Fibroblast of skin of right quadriceps (primary cell): ENCODE measurements around the gene HSD17B7.
"Not testable (repeated sequence)": the region's sequence is repeated elsewhere in the genome, so short reads cannot be mapped to it uniquely, and the experiment has no call there.

Experiments
- DNase-seq: peaks from one replicate; pipeline ENCODE4 v3.0.0-alpha.2; 2013

HSD17B7 gene, protein sequence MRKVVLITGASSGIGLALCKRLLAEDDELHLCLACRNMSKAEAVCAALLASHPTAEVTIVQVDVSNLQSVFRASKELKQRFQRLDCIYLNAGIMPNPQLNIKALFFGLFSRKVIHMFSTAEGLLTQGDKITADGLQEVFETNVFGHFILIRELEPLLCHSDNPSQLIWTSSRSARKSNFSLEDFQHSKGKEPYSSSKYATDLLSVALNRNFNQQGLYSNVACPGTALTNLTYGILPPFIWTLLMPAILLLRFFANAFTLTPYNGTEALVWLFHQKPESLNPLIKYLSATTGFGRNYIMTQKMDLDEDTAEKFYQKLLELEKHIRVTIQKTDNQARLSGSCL

DNA sequence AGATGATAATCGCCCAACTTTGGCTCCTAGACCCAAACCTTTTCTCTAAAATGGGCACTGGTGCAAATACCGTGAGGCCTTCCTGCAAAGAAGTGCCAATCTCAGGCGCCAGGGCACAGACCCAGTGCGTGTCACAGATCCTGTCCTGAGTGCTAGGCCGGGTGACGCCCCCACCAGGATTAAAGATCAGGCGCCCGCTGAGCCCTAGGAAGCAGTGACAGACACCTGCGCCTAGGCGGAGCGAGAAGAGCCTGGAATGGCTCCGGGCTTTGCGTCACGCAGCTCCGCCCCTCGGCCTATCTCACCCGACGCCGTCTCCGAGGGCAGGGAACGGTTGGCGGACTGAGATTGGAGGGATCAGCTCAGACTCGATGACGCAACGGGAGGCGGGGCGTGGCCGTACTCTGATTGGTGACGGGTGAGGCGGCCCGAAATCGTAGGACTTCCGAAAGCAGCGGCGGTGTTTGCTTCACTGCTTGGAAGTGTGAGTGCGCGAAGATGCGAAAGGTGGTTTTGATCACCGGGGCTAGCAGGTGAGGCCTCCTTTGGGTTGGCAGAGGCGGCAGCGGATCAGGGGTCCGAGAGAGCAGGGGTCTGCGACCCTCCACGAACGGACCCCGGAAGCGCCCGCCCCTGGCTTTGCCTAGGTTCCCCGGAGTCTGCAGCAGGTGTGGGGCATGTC, at the start of gene HSD17B7:
TSS of gene HSD17B7 (plus strand) at position 400 of the 682 bp plus-strand sequence. CDS start at position 499, 99 bp downstream.
- DNase-seq = peak; percentile 55

DNA sequence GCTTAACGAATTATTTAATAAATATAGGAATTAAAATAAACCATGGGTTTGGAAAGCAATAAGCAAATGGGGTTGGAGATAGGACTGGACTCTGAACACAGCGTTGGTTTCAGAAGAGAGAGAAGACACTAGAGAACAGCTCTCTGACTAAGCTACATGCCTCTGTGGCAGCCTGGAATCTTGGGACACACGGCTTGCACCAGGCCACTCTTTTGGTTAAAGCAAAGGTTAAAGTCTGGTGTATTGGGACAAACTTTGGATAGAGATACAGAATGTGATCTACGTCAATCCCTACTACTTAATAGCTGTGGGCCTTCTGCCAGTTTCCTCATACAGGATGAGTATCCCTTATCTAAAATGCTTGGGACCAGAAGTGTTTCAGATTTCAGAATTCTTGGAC, 49.7 kb upstream of the HSD17B7 start:
- no peak for DNase-seq

DNA sequence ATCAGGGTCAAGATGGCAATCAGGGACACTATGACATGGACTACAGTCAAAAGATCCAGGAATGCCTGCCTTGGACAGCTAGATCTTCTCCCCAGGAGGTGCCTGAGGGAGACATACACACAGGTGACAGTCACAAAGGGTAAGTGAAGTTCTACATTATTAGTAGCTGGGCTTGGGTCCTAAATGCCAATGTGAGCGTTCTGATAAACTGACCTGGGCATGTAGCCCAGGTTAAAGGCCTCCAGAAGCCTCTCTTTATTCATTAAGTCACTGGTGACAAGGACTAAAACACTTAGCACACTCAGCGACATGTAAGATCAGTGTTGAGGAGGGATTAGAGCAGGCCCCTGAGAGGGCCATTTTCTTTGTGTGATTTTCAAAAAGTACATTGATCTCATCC, 48.9 kb upstream of the HSD17B7 start:
- DNase-seq = no peak

DNA sequence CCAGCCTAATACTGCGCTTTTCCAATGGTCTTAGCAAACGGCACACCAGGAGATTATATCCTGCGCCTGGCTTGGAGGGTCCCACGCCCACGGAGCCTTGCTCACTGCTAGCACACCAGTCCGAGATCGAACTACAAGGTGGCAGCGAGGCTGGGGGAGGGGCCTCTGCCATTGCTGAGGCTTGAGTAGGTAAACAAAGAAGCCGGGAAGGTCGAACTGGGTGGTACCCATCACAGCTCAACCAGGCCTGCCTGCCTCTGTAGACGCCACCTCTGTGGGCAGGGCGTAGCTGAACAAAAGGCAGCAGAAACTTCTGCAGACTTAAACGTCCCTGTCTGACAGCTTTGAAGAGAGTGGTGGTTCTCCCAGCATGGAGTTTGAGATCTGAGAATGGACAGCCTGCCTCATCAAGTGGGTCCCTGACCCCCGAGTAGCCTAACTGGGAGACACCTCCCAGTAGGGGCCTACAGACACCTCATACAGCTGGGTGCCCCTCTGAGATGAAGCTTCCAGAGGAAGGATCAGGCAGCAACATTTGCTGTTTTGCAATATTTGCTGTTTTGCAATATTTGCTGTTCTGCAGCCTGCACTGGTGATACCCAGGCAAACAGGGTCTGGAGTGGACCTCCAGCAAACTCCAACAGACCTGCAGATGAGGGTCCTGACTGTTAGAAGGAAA, 44.1 kb upstream of the HSD17B7 start:
- DNase-seq = not testable (repeated sequence)

DNA sequence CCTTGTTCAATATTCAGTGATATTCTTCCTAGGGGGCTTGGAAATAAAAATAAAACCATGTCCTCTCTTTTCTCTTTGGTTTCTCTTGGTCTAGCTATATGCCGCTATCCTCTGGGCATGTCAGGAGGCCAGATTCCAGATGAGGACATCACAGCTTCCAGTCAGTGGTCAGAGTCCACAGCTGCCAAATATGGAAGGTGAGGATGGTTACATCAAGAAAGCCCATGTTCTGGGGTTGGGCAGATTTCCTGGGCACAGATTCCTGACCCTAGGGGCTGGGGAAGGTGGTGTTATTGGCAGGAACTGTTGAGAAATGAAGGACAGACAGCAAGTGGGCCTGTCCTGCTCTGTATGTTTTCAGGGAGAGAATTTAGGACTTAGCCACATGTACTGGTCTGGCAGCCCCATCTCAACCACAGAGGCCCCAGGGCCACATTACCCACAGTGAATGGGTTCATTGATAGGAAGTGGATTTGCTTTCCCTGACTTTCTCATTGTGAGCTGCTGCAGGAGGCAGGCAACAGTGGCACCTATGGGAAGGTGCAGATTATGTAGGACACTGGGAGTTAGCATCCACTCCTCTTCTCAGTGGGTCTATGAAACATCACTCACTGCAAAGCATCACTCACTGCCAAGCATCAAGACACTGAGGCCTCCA, 37.4 kb upstream of the HSD17B7 start:
- no peak for DNase-seq

DNA sequence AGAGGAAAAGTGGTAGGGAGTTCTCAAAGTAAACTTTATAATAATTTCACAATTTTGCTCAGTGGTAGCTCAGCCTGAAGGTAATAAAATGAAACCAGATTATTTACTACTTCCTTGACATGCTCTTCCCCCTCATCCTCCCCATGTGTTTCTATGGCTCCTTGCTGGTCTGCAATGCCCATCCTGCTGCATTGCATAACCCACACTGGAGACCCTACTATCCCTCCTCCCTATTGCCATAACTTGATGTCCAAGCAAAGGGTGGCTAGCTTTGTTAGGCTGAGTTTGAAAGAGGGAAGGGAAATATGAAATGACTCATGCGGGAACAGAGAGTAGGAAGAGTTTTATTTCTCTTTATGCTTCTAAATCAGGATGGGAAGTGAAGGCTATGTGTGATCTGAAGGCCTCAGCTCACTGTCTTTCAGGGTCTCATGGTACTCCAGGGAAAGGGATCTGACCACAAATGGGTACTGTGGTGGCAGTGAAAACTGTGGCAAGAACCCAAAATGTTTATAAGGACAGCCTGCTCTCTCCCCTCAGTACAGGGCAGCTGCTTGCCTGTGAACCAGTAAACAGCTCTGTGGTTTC, 36.4 kb upstream of the HSD17B7 start:
- DNase-seq = peak; percentile 51

DNA sequence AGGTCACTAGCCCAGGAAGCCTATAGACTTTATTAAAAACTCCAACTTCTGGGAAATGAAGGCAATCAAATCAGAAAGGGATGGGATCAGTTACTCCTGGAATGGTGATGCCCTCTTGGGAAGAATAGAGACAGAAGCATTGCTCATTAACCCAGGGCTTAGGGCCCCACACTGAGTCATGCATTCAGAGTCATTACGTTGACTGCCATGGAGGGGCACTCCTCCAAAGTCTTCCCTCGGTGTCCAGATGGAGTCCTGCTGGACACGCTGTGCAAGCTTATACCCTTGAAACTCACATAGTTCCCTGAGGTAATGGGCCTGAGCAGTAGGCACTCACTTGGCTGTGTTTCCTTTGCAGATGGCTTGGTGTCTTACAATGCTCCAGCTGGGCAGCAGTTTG, 35.2 kb upstream of the HSD17B7 start:
- DNase-seq = no peak

DNA sequence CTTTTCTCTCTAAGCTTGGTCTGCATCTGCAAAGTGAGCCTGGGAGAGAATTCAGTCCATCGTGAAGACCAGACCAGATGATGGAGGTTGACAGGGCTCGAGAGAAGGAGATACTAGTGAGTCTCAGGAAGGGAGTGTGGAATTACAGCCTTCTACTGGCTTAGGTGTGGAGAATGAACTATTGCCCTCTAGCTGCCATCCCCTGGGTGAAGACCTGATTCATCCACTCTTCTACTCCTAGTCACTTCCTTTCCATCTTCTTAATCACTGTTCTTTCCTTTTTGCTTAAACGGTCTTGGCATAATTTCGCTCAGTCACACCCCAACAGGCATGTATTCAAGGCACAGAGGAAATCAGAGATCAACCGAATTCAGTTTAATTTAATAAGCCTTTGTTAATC, 34.0 kb upstream of the HSD17B7 start:
- peak; percentile 18 for DNase-seq

DNA sequence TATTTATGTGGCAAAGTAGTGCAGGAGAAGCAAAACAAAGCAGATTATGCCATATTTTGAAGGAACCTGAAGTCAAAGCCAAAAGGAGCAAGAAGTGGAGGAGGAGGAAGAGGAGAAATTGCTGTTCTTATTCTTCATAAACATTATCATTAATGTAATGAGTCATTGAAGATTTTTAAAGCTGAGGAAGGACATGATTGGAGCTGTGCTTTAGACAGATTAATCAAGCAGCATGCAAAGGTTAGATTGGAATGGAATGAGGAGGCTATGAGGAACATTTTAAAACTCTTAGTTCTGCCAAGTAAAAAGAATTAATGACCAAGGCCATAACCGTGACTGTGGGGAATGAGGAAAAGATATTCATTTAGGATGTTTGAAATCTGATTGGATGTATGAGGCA, 33.0 kb upstream of the HSD17B7 start:
- peak; percentile 6 for DNase-seq

DNA sequence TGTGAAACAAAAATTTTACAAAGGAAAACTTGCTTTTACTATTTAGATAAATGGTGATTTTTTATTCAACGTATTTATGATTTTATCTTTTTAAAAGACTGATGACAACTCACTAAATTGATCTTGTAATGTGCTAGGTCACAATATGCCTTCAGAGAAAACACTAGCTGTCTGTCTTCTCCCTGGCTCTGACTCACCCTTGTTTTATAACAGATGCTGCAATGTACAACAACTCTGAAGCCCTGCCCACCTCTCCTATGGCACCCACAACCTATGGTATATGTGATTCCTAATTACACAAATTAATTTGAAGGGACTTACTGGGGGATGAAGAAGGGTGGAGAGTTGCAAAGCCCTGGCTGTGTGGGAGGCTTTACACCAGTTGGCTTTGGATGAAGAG, 24.7 kb upstream of the HSD17B7 start:
- DNase-seq = no peak

DNA sequence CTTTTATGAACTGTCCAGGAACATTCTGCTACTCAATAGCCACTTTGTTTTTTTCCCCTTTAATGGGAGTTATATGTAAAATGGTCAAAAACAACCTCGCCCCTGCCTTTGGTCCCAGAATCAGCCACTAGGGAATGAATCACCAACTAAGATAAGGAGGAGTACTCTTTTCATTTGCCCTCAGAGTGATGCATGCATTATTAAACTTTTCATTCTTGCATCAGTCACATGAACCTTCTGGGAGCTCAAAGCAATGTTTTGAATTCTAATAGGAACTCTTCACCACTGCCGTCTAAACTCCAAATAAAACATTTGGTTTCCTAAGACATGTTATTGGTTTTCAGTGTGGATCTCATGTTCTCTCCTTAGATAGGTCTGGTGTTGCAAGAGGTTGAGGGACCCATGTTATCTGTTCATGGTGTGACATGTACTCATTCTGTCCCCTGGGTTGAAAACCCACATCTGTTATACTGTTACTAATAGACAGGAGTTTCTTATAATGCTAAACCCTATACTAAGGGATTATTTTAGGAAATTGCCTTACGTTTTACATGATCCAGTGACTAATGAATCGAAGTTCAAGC, 17.8 kb upstream of the HSD17B7 start:
- peak; percentile 12 for DNase-seq

DNA sequence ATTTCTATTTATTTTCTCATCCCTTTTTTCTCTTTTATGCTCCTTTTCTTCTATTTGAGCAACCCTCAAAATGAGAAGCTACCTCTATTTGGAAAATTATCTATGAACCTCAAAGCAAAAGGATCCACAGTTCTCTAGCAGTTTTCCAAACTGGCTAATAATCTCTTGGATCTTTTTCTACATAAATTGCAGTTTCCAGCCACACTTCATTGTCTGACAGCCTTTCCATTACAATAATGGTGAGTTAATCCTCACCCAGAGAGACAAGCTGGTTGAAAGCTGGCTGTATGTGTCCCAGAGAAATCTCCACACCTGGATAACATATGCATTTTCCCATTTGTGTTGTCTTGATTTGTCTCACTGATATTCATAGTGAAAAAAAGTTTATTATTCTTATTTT, 16.5 kb upstream of the HSD17B7 start:
- no peak for DNase-seq

DNA sequence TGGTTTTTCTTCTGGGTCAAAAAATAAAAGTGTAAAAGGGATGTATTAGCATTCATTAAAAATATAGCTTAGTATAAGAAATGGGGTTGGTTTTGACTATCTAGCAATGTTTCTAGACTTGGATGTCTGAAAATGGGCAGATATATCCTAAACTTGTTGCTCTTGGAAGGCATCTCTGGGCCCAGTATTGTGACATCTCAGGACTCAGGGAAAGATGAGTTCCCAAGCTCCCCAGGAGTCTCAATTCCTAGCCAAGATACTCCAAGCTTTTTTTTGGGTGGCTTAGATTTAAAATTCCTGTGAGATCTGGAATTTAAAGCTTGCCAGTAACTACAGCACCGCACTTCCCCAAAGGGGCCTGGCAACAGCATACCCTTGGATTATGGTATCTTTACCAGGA, 11.5 kb upstream of the HSD17B7 start:
- DNase-seq = no peak

DNA sequence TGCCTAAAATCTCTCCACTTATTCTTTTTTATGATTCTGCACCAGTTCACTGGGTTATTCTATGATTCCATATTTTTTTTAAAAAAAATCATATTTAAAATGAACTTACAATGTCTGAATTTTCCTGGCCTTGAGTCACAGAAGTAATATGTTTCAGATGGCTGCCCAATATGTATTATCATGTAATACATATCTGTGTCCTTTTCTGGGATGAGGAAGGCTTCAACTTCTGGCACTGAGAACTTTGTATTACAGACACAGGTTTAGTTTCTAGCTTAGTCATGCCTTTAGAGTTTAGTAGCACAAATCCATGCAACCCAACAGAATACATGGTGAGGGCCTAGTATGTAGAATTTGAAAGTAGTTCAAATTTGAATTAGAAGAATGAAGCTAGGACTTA, 7.8 kb upstream of the HSD17B7 start:
- no peak for DNase-seq

DNA sequence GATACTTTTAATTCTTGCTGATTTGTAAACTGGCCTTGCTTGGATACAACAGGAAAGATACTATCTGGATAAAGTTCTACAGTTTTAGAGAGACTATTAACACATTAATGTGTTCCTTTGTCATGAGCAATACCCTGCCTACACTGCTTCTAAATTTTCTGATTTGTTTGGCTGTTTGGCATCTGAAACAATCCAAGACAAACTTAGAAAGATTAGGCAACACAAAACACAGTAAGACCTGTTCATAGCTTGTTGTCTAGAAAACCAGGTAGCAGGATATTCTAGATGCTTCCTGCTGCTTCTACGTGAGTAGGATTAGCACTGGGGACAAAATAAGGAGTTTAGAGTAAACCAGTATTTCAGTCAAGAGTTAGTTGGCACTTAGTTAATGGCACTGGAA, 5.6 kb upstream of the HSD17B7 start:
- not testable (repeated sequence) for DNase-seq

DNA sequence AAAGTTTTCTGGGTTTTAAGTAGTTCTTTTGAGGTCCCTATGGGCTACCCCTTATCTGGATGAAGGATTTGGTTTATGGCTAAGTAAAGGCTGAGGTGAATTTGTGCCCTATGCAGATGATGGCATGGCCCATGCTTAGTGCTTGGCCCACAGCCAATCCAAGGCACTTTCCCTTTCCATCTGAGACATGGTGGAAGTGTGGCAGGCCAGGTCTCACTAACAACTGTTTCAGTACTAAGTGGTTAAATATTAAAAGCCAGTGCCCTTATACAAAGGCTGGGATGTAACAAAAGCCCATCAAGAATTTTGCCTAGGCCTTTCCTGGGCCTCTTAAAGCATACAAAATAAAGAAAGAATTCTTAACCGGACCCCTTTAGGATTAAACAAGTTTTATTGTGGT, 1.7 kb upstream of the HSD17B7 start:
- not testable (repeated sequence) for DNase-seq

DNA sequence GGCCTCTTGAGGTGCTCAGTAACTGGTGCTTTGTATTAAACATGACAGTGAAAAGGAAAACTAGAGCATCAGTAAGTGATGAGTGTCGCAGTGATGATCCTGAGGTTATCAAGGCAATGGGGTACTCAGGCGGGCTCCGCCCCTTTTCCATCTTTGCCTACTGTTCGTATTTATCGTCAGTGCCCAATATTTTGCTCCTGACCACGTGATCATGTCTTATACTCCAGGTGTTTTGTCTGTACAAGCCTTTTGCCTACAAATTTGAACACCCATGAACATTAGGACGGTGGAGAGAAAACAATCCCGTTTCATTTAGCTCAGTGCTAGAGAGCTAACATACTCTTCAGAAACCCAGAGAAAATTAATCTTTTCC, 469 bp downstream of the HSD17B7 start:
- DNase-seq = not testable (repeated sequence)

DNA sequence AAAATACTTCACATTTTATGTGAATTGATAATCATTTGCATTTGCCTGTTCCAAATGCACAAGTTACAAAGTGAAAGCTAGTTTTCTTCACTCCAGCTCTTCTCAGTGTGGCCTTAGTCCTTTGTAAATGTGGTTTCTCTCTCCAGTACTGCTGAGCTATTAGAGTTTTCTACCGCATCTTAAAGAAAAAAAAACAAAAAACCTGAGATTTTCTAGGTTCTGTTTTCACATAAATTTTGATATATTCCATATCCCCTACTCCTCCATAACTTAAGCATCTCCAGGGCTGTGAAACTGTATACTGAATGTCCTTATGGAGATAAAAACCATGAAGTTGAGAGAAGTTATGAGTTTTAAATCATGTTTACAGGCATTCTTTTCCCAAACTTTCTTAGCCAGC, 3.8 kb downstream of the HSD17B7 start:
- not testable (repeated sequence) for DNase-seq

DNA sequence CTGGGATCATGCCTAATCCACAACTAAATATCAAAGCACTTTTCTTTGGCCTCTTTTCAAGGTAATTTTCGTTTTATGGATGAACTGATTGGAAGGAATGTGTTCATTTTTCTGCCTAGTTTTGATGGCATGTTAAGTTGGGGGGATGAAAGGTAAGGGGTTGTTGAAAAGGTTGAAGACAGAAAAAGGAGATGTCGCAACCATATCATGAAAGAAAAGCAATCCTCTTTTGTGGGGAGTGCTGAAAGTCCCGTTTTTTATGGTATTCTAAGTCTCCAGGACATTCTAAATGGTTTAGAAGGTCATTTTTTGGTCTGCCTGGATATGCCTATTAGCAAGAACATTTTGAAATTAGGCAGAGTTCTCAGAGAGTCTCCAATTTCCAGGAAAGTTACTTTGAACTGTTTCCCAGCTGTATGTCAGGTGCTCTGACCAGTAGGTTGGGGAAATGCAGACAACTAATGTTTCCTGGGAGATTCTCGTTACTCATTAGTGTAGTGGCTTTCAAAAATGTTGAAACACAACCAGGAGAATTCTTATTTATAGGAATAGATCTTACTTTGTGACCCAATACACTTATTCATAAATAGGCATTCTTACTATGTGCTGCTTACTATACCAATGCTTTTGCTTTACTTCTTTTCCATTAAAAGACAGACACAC, 6.2 kb downstream of the HSD17B7 start:
- DNase-seq = not testable (repeated sequence)

DNA sequence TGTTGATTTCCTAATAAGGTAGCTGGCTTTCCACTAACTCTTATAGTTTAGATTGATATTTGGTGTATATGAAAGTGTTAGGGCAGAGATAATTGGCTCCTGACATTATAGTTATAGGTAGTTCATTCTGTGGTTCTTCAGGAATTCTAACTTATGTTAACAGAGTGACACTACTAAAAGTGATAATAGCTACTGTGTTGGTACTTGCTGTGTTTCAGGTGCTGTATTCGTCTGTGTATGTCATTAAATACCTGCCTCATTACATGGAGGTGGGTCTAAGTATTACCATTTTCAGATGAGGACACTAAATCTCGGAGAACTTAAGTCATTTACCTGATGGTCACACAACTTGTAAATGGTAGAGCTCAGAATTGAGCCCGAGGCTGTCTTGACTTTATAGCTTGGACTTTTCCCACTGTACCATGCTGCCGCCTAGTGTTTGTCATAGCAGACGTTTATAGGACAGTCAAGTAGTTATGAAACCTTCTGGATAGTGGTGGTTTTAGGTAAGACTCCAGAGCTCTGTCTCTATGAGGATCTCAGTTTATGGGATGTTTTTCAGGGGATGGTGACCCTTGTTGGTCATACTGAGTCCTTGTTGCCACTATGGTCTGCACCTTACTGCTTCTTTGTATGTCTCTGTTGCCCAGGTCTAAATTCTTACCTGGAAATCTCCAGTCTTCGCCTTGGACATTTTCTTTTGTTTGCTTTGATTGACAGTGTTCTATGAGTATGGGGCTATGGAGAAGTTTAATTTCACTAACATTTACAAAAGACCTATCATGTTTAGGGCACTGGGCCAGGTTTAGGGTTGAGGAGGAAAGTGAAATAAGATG, 9.7 kb downstream of the HSD17B7 start:
- DNase-seq = peak; percentile 67

DNA sequence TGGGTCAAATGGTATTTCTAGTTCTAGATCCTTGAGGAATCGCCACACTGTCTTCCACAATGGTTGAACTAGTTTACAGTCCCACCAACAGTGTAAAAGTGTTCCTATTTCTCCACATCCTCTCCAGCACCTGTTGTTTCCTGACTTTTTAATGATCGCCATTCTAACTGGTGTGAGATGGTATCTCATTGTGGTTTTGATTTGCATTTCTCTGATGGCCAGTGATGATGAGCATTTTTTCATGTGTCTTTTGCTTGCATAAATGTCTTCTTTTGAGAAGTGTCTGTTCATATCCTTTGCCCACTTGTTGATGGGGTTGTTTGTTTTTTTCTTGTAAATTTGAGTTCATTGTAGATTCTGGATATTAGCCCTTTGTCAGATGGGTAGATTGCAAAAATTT, 17.0 kb downstream of the HSD17B7 start:
- DNase-seq = not testable (repeated sequence)
